ENCODE measurements around the gene CTNND1. TPM values are rescaled to one million over a fixed set of nuclear protein-coding genes. Genes with fewer than 3 reads are reported as not detected.

The CTNND1 gene
- total RNA-seq, 2 experiments from 2014 or later = 7.3 to 7.9 TPM

- no peak for DNase-seq
- TF ChIP-seq CTCF (IDR thresholded peaks at IDR 0.05) = no peak
- Mint-ChIP-seq H3K27me3 (no peaks in the 10 kb centered on the region), H3K4me1 (ENCODE audit: low read depth) (no peaks in the 10 kb centered on the region), H3K4me3 (no peak overlapping the region), H3K9me3 (no peaks in the 10 kb centered on the region), H3K36me3 (ENCODE audit: low read depth) (no peaks in the 10 kb centered on the region), H3K27ac (no peak overlapping the region)
- CTCF ChIA-PET = interaction anchor here (0.6 to 1.0 kb wide), 3 partner anchors 15 to 63 kb away, joined by 3 to 4 read pairs (median 3); no protein-coding TSS in a partner anchor
- ATAC-seq = no peak
- intact Hi-C loops (cut with micrococcal nuclease) = no loop called here
- POLR2A ChIA-PET = no interaction called here
Measured at GRCh38 chr11:57770793-57771192, 9.2 kb downstream of the CTNND1 start.

DNA sequence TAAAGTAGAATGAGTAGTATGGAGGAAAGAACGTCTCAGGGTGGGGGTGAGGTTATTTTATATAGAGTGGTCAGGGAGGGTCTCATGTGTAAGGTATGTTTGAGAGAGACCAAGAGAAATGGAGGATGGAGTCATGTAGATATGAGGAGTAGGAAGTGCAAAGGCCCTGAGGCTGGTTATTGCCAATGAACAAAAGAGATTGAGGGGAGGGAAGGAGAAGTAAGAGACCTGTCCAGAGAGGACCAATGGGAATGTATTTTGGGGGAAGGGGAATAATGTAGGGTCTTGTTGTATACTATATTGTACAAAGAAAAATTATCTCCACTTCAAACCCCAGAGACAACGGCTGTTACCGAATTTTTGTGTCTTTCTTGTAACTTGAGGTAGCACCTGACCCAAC is 9.8 kb downstream of the CTNND1 start:
- H3K9me3 Mint-ChIP-seq = no peaks in the 10 kb centered on the region
- TF ChIP-seq CTCF (IDR thresholded peaks at IDR 0.05) = no peak
- H3K4me1 Mint-ChIP-seq (ENCODE audit: low read depth) = no peaks in the 10 kb centered on the region
- no peaks in the 10 kb centered on the region for H3K27me3 Mint-ChIP-seq
- CTCF ChIA-PET = interaction anchor here (0.8 to 1.2 kb wide), 3 partner anchors 15 to 40 kb away, joined by 3 to 6 read pairs (median 3); no protein-coding TSS in a partner anchor
- DNase-seq (no peak), ATAC-seq (no peak)
- intact Hi-C loops (cut with micrococcal nuclease) = no loop called here
- no peak overlapping the region for H3K27ac Mint-ChIP-seq
- POLR2A ChIA-PET = no interaction called here
- no peak overlapping the region for H3K4me3 Mint-ChIP-seq
- H3K36me3 Mint-ChIP-seq (ENCODE audit: low read depth) = no peaks in the 10 kb centered on the region

DNA sequence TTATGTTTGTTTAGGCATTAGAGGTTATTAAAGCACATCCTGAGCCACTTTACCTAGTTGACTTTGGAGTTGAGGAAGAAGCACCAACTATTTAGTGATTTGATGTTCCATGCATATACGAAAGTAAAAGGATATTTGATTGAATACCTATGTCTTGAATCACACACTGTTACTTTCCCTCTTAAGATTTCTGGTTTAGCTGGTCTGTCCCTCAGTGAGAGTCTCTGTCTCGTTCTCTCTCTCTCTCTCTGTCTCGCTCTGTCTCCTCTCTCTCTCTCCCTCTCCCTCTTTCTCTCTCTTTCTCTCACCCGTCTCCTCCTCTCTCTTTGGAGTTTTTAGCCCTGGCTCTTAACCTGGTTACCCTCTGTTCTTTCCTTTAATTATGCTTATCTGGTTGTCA is 11.0 kb downstream of the CTNND1 start:
- Mint-ChIP-seq H3K27ac (no peak overlapping the region), H3K36me3 (ENCODE audit: low read depth) (no peaks in the 10 kb centered on the region), H3K9me3 (no peaks in the 10 kb centered on the region), H3K27me3 (no peaks in the 10 kb centered on the region), H3K4me3 (no peak overlapping the region), H3K4me1 (ENCODE audit: low read depth) (no peaks in the 10 kb centered on the region)
- ATAC-seq = no peak
- ChIA-PET POLR2A (no interaction called here), CTCF (interaction anchor here (1.2 kb wide), 1 partner anchor 28 kb away, joined by 6 read pairs; no protein-coding TSS in a partner anchor)
- no peak for TF ChIP-seq CTCF (IDR thresholded peaks at IDR 0.05)
- intact Hi-C loops (cut with micrococcal nuclease) = no loop called here
- no peak for DNase-seq

DNA sequence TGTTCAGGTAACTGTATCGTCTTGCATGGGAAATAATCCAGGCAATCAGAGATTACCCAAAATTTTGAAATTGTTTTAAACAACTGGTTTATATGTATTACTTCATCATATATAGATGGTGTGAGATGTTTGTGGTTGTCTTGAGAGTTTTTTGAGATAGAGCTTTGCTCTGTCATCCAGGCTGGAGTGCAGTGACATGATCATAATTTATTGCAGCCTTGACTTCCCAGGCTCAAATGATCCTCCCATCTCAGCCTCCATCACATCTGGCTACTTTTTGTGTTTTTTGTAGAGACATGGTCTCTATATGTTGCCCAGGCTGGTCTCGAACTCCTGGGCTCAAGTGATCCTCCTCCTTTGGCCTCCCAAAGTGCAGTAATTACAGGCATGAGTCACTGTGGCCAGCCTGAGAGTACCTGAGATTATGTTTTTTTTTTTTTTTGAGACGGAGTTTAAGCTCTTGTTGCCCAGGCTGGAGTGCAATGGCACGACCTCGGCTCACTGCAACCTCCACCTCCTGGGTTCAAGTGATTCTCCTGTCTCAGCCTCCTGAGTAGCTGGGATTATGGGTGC is 11.5 kb downstream of the CTNND1 start:
- CTCF ChIA-PET = no interaction called here
- intact Hi-C loops (cut with micrococcal nuclease) = no loop called here
- ATAC-seq = no peak
- Mint-ChIP-seq H3K27ac (no peak overlapping the region), H3K4me1 (ENCODE audit: low read depth) (no peaks in the 10 kb centered on the region), H3K36me3 (ENCODE audit: low read depth) (no peaks in the 10 kb centered on the region), H3K4me3 (no peak overlapping the region), H3K27me3 (no peaks in the 10 kb centered on the region), H3K9me3 (no peaks in the 10 kb centered on the region)
- no peak for DNase-seq
- TF ChIP-seq CTCF (IDR thresholded peaks at IDR 0.05) = no peak
- POLR2A ChIA-PET = no interaction called here

DNA sequence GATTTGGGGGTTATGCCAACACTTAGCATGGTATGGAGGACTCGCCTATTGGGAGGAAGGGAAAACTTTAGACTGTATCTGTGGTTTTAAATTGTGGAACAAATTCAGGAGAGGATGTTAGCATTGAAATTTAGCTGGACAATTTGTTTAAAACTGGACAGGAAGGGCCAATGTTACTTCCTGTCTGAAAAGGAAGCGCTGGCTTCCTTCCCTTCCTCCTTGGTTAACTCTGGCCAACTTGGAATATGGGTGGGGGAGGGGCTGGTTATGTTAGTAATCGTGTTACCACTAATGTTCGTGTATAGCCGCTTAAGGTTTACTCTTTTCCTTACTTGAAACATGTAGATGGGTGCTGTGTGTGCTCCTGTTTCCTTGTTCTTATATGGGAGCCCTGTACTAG is 13.9 kb downstream of the CTNND1 start:
- DNase-seq = no peak
- H3K27me3 Mint-ChIP-seq = no peaks in the 10 kb centered on the region
- ChIA-PET CTCF (interaction anchor here (0.7 to 8.2 kb wide), 3 partner anchors 11 to 28 kb away, joined by 3 to 43 read pairs (median 6); no protein-coding TSS in a partner anchor), POLR2A (no interaction called here)
- no peaks in the 10 kb centered on the region for H3K36me3 Mint-ChIP-seq (ENCODE audit: low read depth)
- ATAC-seq = no peak
- H3K4me3 Mint-ChIP-seq = no peak overlapping the region
- no peak overlapping the region for H3K27ac Mint-ChIP-seq
- TF ChIP-seq CTCF (IDR thresholded peaks at IDR 0.05) = no peak
- H3K4me1 Mint-ChIP-seq (ENCODE audit: low read depth) = peaks cover 9% of the 10 kb centered on the region
- intact Hi-C loops (cut with micrococcal nuclease) = no loop called here
- H3K9me3 Mint-ChIP-seq = no peaks in the 10 kb centered on the region

Data from activated CD8-positive, alpha-beta T cell treated with anti-CD3 and anti-CD28 coated beads for 36 hours (primary cell).